GM12865 (cell line): ENCODE data around the gene LARP4B.

Source experiments
- DNase-seq: peaks from one replicate; pipeline ENCODE4 v3.0.0; 2010; ENCODE audit warnings: low read depth
- H3K4me3 ChIP-seq: 2 replicates; pipeline ENCODE4 v1.5.1; 2011; ENCODE audit warnings: mild to moderate bottlenecking, low read depth, low read length, control low read depth
- TF ChIP-seq, protein P1 (sequence below): IDR thresholded peaks from 2 replicates; pipeline ENCODE4 v1.5.1; 2011; ENCODE audit warnings: low read length, control low read depth, low read depth, inconsistent platforms; ENCODE audit not compliant: insufficient read depth; ENCODE audit errors: missing control alignments

The LARP4B gene

GRCh38 chr10:841535-841934, 90.0 kb downstream of the LARP4B start:
- TF ChIP-seq, protein P1, sequence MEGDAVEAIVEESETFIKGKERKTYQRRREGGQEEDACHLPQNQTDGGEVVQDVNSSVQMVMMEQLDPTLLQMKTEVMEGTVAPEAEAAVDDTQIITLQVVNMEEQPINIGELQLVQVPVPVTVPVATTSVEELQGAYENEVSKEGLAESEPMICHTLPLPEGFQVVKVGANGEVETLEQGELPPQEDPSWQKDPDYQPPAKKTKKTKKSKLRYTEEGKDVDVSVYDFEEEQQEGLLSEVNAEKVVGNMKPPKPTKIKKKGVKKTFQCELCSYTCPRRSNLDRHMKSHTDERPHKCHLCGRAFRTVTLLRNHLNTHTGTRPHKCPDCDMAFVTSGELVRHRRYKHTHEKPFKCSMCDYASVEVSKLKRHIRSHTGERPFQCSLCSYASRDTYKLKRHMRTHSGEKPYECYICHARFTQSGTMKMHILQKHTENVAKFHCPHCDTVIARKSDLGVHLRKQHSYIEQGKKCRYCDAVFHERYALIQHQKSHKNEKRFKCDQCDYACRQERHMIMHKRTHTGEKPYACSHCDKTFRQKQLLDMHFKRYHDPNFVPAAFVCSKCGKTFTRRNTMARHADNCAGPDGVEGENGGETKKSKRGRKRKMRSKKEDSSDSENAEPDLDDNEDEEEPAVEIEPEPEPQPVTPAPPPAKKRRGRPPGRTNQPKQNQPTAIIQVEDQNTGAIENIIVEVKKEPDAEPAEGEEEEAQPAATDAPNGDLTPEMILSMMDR: no peak
- H3K4me3 ChIP-seq: no peak overlapping the region
- no peak for DNase-seq

- TF ChIP-seq, protein P1: no peak
- no peak for DNase-seq
Observed at GRCh38 chr10:839550-840205, 91.8 kb downstream of the LARP4B start.

DNA sequence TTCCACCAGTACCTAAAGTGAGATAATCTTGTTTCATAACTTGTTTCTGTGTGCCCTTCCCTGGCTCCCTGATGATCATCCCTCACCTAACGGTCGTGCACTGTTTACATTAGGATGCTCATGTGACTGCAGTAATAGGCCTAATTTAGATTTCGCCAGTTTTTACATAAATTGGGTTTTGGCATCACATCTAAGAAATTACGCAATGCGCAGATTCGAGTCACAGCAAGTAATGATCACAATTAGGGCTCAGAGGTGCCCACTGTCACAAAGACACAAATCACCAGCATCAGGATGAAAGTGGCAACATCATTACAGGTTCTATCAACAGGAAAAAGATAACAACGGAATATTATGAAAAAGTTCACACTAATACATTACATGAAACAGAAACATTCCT, 94.7 kb downstream of the LARP4B start:
- TF ChIP-seq, protein P1: no peak
- DNase-seq: no peak
- no peak overlapping the region for H3K4me3 ChIP-seq

More at GRCh38 chr10:839550-840205, 91.8 kb downstream of the LARP4B start:
- no peak overlapping the region for H3K4me3 ChIP-seq

DNA sequence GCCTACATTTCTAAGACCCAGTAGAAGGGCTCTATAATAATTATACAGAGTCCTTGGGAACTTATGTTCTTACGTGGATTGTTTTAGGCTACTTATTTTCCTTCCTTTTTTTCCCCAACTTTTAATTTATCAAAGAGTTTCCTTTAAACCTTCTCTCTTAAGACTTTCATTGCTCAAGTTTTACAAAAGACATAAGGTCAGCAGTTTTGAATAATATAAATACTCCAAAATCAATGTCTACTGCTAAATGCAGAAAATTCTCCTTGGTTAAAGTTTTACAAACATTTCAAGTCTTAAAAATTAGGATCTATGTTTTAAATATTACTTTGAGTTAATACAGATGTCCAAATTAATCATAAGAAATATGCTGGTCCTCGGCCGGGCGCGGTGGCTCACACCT, 97.0 kb downstream of the LARP4B start:
- TF ChIP-seq, protein P1: no peak
- DNase-seq: no peak
- no peak overlapping the region for H3K4me3 ChIP-seq

- TF ChIP-seq, protein P1: no peak
- DNase-seq: no peak
- no peak overlapping the region for H3K4me3 ChIP-seq
Observed at GRCh38 chr10:829241-829640, 102.3 kb downstream of the LARP4B start.

GRCh38 chr10:828191-828590, 103.3 kb downstream of the LARP4B start:
- no peak for DNase-seq
- TF ChIP-seq, protein P1: no peak
- no peak overlapping the region for H3K4me3 ChIP-seq

DNA sequence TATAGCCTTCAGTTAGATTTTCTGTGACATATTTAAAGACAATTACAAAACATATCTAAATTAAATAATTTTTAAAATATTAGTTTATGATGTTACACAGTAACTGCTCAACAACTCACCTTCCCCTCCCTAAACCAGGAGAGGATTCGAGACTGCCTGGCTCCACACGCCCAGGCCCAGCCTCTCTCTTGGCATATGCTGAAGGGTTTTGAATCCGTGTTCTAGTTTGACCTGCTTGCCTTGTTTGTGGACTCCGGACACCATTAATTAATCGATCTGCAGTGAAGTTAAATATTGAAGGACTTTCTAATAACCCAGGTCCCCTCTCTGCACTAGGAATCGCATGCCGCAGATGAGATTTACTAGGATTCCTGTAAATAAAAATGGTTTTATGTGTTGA, 106.6 kb downstream of the LARP4B start:
- DNase-seq: no peak
- TF ChIP-seq, protein P1: no peak
- no peak overlapping the region for H3K4me3 ChIP-seq
